Measurements from ENCODE around the gene EXOG. TPM values are rescaled to one million over a fixed set of nuclear protein-coding genes. Genes with fewer than 3 reads are reported as not detected.

The EXOG gene
- total RNA-seq, 4 donors from 2014 or later, result 0.34 to 3.9 (median 3.1) TPM

GRCh38 chr3:38524141-38524739 lies 28.1 kb downstream of the EXOG start:
- no peak for TF ChIP-seq POLR2A (IDR thresholded peaks at IDR 0.05)
- TF ChIP-seq, protein P1, sequence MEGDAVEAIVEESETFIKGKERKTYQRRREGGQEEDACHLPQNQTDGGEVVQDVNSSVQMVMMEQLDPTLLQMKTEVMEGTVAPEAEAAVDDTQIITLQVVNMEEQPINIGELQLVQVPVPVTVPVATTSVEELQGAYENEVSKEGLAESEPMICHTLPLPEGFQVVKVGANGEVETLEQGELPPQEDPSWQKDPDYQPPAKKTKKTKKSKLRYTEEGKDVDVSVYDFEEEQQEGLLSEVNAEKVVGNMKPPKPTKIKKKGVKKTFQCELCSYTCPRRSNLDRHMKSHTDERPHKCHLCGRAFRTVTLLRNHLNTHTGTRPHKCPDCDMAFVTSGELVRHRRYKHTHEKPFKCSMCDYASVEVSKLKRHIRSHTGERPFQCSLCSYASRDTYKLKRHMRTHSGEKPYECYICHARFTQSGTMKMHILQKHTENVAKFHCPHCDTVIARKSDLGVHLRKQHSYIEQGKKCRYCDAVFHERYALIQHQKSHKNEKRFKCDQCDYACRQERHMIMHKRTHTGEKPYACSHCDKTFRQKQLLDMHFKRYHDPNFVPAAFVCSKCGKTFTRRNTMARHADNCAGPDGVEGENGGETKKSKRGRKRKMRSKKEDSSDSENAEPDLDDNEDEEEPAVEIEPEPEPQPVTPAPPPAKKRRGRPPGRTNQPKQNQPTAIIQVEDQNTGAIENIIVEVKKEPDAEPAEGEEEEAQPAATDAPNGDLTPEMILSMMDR (IDR thresholded peaks at IDR 0.05), result no peak

GRCh38 chr3:38526792-38527191 lies 30.7 kb downstream of the EXOG start:
- no peak overlapping the region for H3K4me3 ChIP-seq (ENCODE audit: low read depth, poor library complexity, severe bottlenecking)
- no peak for TF ChIP-seq POLR2A (IDR thresholded peaks at IDR 0.05)
- TF ChIP-seq, protein P1 (IDR thresholded peaks at IDR 0.05), result no peak
- intact Hi-C loops (cut with DNase I; ENCODE audit: low total_unique reads), result loop anchor here (10.0 kb wide), 1 partner anchor 468 kb away; no protein-coding TSS in a partner anchor
- no peak for DNase-seq (ENCODE audit: low spot score in 2 of 2)
- 98% methylated on average over 7 to 14 of the region's 14 CpGs for WGBS, 2 donors

More at GRCh38 chr3:38524141-38524739, 28.1 kb downstream of the EXOG start:
- intact Hi-C loops (cut with DNase I; ENCODE audit: low total_unique reads), result loop anchor here (10.0 kb wide), 1 partner anchor 471 kb away; no protein-coding TSS in a partner anchor
- no peak overlapping the region for H3K4me3 ChIP-seq (ENCODE audit: low read depth, poor library complexity, severe bottlenecking)
- WGBS, 2 donors, result 91 to 94% methylated on average over 5 of the region's 5 CpGs
- no peak for DNase-seq (ENCODE audit: low spot score in 2 of 2)

DNA sequence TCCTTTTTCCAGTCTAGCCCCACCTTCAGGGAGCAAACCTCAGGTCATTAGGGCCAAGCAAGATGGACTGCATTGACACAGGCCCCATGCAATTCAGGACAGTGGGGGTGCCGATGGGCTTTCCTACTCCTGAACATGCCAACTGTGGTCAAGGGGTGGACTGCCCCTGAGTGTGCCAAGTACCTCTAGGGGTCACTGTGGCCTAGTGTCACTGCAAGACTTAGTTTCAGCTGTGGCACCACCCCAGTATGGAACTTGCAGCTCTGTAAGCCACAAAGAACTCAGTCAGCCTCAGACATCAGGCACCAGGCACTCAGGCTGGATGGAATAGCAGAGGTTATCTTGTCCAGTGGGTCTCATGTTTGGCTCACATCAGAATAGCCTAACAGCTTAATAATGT lies 32.3 kb downstream of the EXOG start:
- WGBS, 2 donors, result 83 to 89% methylated on average over 1 of the region's 1 CpG
- no peak for DNase-seq (ENCODE audit: low spot score in 2 of 2)
- H3K4me3 ChIP-seq (ENCODE audit: low read depth, poor library complexity, severe bottlenecking), result no peak overlapping the region
- TF ChIP-seq, protein P1 (IDR thresholded peaks at IDR 0.05), result no peak
- no peak for TF ChIP-seq POLR2A (IDR thresholded peaks at IDR 0.05)
- intact Hi-C loops (cut with DNase I; ENCODE audit: low total_unique reads), result loop anchor here (10.0 kb wide), 1 partner anchor 466 kb away; no protein-coding TSS in a partner anchor

DNA sequence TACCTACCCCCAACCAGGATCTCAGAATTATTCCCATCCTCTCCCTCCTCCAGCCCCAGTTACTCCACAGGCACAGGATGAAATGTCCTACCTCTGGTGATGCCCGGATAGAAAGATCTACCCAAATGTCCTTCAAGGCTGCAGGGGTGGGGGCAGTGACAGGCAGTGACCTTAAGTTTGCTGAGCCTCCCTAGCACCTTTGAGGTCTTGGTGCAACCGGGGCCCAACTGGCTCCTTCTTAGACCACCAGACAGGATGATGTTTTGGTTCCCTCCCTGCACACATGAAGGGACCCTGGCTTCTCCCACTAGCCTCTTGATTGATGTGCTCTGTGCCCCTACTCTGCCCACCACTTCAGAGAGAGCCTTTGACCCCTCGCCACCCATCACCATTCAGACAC lies 36.4 kb downstream of the EXOG start:
- intact Hi-C loops (cut with DNase I; ENCODE audit: low total_unique reads), result no loop called here
- 89 to 97% methylated on average over 2 to 3 of the region's 3 CpGs for WGBS, 2 donors
- TF ChIP-seq, protein P1 (IDR thresholded peaks at IDR 0.05), result no peak
- no peak for TF ChIP-seq POLR2A (IDR thresholded peaks at IDR 0.05)
- no peak for DNase-seq (ENCODE audit: low spot score in 2 of 2)
- no peak overlapping the region for H3K4me3 ChIP-seq (ENCODE audit: low read depth, poor library complexity, severe bottlenecking)

DNA sequence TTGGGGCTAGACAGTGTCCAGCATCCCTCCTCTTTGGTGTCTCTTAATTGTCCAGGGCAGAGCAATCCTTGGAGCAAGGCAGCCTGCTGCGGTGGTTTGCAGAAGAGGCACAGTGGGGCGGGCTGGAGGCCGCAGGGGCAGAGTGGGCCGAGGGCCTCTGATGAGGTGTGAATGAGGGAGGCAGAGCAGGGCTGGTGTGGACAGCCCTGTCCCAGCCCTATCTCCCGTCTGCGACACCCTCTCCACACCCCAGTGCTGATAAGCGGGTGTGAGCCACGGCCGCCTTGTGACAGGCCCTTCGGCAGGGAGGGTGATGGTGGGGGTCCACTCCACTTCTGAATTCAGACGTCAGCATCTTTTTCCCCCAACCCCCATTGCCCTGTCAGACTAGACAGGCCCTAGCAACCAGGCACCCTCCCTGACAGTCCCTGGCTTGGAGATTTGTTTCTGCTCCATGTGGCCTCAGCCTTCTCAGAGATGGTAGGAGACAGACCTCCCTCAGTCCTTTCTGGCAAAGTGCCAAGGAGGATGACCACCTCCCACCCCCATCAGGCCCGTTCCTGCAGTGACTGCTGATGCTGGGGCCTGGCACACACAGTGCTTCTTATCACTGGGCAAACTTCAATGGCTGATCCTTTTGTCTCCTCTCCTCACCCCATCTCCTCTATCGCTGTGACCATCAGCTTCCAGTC lies 37.3 kb downstream of the EXOG start:
- no peak for DNase-seq (ENCODE audit: low spot score in 2 of 2)
- H3K4me3 ChIP-seq (ENCODE audit: low read depth, poor library complexity, severe bottlenecking), result no peak overlapping the region
- 84 to 90% methylated on average over 13 of the region's 13 CpGs for WGBS, 2 donors
- TF ChIP-seq POLR2A (IDR thresholded peaks at IDR 0.05), result no peak
- TF ChIP-seq, protein P1 (IDR thresholded peaks at IDR 0.05), result no peak
- intact Hi-C loops (cut with DNase I; ENCODE audit: low total_unique reads), result no loop called here

Data from lower leg skin (tissue), 4 donors.